Midbrain (tissue), 1 donor: ENCODE results near the gene CLRN1.

Experiments used
- DNase-seq: peaks from one replicate; lab custom pipeline; 2025; lab: John Stamatoyannopoulos, UW

Gene CLRN1

DNA sequence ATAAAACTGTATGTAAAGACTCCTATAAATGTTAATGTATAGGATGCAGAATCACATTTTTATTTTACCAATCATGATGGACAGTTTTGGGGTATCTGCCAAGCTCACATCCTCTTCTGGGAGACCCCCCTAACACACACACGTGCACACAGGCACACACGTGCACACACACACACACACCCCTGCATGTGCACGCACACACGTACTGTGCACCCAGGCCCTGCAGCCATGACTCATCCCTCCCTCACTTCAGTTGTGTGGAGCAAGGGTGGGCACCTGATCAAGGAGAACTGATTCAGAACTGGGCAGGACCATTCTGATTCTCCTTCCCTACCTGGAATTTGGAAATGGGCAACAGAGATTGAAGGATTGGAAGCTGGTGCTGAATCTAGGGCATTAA lies 51.3 kb downstream of the CLRN1 start:
- DNase-seq = no peak

DNA sequence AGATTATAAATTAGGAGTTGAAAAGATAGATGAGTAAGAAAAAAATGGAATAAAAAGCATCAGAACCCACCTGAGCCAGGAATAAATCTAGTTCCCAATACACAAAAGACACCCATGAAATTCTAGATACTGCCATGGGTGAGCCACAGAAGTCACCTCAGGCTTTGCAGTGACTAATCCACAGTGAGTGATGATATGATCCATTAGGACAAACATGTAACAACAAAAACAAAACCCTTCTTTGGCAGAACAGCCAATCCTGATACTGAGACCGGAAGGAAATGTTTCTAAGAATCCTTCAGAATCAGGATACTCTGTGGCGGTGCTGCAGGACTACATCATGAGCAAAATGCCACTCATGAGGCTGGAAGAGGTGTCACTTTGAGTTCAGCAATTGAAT lies 52.3 kb downstream of the CLRN1 start:
- no peak for DNase-seq

DNA sequence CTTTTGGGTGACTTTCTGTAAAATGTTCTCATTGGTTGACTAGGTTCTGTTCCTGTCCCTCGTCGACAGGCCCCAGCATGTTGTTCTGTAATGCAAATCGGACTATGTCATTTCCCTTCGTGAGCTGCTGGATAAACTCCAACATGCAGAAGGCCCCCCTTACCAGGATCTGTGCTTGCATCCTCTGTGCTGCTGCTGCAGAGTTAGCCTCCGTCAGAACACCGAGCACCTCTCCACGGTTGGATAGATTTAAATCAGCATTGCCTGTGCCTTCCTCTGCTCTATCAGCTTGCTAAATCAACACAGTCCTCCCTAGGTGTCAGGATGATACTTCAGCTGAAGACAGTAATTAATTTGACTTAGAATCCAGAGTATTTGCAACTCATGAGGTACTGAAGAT lies 54.6 kb downstream of the CLRN1 start:
- DNase-seq = no peak

DNA sequence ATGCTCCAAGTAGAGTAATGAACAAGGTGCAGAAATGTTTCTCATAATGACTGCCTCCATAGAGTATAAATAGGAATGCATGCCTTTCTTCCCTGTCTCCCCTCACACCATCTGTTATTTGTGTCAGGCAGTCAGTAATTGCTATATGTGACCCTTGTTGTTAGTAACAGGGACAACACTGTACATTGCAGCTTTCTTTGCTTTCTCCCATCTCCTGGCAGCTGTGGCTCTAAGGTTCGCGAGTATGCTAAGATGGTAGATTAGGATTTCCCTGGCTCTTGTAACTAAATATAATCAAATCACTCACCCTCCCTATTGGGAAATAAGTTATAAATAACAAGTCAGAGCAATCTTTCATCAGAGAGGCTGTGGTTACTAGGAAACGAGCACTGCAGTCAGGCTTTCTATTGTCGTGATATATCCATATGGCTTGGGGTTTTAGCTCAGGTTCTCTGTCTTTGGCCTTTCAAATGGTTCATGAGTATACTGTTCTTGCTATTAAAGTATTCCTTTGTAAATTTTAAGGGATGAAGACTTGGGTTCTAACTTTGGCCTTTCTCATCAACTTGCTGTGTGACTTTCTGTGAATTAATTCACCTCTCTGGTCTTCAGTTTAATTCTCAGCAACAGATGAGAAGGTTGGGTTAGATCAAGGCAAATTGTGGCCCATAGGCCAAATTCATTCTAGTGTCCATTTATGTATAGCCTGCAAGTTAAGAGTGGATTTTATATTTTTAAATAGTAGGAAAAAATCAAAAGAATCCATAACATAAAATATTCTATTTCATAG lies 59.2 kb downstream of the CLRN1 start:
- no peak for DNase-seq

DNA sequence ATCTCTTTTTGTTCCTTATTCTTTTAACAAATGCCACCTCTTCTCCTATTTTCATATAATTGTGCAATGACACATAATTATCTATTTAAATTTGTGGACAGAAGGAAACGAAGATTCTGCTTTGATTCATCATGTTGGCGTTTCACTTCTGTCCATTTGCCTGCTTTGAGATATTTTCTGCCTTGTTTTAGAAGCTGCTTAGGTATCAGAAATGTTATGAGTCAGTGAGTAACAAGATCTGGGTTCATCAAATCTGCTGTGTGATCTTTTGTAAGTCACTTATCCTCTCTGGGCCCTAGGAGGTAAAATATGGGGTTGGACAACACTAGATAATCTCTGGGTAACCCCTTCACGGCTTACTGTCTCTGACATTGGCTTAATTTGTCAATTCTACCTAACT lies 60.0 kb downstream of the CLRN1 start:
- DNase-seq = no peak

DNA sequence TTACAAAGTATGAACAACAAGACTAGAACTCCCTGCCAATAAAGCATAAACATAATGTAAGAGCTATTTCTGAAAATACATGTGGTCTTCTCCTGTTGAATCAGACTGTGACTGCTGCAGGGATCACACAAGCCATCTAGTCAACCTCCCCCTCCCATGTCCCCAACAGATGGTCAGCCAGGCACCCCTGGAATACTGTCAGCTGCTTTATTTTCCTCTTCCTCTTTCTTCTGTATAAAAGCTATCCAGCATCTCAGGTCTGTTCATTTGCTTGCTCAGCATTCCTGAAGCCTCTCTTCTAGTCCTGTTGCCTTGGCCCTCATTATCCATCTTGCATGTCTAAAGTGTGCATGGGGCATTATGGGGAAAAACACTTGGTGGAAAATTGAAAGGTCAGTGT lies 60.8 kb downstream of the CLRN1 start:
- no peak for DNase-seq

DNA sequence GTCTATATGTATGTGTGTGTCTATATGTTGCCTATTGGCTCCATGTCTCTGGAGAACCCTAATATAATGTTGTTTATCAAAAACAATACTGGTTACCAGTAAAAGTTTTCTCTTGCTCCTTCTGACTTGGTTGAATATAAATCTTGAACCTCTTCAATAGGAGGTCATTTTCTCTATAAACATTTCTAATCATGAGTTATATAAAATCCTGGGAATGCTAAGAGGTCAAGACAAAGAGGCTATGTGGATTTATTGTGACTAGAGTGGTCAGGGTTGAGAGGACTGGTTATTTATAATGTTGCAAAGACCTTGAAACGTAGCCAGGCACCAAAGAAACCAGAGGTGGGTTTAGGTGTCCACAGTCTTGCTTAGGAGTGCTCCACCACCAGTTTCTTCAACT lies 66.1 kb downstream of the CLRN1 start:
- DNase-seq = no peak

DNA sequence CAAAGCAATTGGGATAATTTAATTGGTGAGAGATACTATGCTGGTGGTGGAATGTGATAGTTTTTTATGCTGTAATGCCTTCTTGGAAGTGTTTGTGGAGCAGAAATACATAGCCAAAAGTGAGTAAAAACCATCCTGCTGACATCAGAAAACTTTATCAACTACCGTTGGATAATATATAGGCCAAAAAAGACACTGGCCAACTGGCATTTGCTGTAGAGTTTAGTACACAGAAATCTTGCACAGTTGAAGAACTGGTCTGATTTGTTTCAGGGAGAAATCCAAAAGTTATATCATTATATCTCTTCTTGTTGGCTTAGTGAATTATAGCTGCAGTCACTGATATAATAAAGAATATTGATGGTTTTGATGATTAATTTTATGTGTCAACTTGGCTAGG lies 66.8 kb downstream of the CLRN1 start:
- no peak for DNase-seq

DNA sequence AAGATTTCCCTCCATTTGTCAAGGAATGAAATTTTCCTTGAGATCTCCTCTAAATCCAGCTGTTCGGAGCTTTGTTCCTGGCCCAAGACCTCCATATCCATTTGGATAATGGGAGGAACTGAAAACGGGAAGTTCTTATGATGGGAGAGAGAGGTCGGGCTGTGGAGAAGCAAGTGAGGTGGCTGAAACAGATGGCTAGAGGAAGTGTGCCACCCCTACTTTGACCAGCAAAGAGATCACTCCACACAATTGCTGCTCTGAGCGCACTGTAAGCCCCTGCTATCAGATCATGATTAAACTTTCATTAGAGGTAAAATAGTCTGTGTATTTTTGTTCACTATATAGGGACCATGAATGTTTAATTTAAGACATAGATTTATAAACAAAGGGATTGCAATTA lies 67.2 kb downstream of the CLRN1 start, which contains the start of gene MINDY4B:
Gene MINDY4B (minus strand): TSS at position 101 of the 400 bp plus-strand sequence. CDS start 0 bp downstream, at position 101.
- DNase-seq = no peak

DNA sequence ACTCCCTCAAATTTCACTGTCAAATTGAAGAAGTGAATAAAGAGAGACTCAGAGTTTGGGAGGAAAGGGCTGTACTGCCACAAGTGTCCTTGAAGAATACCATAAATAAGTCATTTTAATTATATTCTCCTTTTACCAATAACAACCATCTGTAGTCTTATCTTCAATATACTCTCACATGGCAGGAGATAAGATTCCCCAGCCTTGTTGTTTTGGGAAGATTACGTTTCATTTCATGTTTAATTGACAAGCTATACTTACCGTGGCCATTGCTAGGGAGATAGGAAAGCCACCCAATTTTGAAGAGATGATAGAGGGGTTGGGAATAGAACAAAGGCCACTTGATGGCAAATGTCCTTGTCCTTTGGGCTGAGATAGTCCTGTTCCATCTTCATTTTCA lies 69.5 kb downstream of the CLRN1 start:
- DNase-seq = no peak

DNA sequence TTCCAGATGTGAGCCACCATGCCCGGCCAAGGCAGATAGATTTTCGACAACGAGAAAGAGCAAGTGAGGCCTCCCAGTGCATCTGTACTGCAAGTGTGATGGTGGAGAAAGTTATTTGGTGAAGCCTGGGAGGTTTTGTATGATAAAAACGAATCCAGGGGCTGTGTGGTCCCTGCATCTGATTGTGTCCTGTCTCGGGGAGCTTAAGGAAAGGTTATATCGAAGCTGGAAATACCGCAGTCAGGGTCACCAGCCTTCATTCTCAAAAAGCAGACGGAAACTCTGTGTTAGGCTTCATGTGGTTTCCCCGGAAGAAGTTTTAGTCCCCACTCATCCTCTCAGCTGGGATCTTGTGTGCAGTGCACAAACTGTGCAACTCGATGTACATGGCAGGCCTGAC lies 70.7 kb downstream of the CLRN1 start:
- no peak for DNase-seq

DNA sequence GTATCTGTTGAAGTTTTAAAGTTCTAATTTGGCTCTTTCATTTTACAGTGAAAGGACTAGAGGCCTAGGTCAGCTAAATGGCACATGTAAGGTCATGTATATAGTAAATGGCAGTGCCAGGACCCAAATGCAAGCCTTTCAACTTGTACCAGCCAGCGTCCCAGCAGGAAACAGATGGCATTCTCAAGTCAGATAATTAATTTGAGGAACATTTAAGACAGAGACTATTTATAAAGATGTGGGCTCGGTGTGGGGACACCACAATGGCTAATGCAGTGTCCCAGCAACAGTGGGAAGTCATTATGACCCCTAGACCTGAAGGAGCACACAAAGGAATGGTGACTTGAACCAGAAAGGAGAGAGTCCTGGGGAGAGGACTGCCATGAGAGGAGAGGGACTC lies 73.4 kb downstream of the CLRN1 start:
- no peak for DNase-seq

DNA sequence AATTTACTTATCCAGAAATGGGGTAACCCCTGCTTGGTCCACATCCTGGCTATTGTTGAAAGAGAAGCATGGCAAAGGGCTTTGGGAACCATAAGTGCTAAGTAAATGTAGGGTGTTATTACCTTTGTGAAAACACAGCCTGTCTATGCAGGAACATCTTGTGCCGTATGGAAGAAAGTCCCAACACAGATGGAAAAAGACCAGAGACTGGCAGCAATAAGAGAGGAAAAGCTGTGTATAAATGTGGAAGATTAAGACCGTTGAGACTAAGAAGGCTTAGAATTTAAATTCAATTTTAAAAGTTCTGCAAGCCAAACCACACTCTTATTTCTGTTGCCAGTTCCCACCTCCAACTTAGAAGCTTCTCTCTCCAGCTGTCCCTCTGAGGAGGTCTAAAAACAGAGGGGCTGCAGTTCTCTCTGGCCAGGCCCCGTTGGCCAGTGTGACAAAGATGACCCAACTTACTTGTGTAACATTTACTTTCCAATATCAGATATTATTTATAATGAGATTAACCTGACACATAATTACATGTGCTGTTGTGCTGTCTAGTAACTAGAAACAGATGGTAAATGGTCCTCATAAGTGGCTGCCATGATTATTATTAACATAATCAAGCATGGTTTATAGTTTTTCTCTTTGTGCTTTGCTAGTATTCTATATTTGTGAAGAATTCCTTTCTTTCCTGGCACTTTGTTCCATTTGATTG lies 74.3 kb downstream of the CLRN1 start:
- no peak for DNase-seq

DNA sequence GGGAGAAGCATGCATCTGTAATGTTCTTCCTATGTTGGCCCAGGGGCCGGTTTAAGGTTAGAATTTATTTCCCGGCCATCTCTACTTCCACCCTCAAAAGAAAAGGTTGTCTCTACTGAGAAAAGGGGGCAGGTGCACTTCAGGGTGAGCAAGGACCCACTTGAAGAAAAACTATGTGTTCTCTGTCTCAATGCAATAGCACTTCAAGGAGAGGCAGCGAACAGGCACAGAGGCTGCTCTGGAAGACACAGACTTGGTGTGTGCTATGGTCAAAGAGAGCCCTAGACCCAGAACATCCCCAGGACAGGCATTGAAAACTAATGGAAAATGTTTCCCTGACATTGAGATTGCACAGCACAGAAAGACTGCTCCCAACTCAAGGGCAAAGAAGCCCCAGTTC lies 74.9 kb downstream of the CLRN1 start:
- DNase-seq = no peak

DNA sequence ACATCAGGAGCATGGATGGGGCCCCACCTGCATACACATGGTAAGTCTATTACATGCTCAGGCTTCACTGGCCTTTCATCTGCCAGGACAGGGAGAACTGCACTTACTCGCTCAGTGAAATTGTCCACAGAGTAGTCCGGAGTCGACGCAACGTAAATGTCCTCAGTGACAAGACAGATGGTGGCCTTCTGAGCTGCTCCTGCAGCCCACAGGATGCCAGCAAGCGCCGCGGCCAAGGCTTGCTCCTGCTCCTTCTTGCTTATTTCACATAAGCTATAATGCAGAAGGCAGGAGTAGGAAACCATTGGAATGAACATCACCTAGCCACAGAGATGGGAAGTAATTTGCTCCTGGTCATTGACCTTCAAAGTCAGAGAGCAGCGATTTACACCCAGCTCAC lies 81.7 kb downstream of the CLRN1 start:
- no peak for DNase-seq

DNA sequence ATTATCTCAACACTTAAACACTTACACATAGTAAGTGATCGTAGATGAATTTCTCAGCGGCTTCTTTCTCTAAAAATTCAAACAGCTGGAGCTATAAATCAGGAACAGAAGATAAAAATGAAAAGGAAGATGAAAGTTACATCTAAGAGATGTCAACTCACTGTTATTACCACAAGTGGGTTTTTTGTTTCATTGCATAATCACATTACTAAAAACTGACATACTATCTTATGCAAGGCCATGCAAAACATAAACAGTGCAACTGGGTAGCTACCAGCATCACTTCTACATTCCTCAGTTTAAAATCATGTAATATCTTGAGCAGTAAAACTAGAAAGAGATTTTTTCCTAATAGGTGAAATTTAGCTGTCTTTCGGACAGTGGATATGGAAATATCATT lies 82.2 kb downstream of the CLRN1 start:
- no peak for DNase-seq

DNA sequence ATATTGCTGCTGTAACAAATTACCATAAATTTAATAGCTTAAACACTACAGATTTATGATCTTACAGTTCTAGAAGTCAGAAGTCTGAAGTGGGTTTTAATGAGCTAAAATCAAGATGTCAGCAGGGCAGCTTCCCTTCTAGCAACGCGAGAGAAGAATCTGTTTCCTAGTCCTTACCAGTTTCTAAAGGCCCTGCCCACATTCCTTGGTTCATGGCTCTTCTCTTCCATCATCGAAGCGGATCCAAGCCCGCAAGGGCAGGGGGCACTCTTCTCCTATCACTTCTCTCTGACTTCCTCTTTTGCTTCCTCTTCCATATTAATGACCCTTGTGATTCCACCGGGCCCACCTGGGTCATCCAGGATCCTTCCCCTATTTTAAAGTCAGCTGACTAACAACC lies 83.4 kb downstream of the CLRN1 start:
- DNase-seq = no peak

DNA sequence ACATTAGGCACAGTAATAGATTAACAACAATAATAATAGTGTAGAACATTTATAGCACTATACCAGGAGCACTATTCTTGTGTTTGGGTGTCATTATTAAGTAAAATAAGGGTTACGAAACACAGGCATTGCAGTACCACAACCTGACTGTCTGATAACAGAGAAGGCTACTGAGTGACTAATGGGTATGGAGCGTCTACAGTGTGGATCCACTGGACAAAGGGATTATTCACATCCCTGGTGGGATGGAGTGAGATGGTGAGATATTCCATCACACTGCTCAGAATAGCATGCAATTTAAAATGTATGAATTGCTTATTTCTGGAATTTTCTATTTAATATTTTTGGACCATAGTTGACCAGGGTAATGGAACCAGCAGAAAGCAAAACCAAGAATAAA lies 85.5 kb downstream of the CLRN1 start:
- no peak for DNase-seq

DNA sequence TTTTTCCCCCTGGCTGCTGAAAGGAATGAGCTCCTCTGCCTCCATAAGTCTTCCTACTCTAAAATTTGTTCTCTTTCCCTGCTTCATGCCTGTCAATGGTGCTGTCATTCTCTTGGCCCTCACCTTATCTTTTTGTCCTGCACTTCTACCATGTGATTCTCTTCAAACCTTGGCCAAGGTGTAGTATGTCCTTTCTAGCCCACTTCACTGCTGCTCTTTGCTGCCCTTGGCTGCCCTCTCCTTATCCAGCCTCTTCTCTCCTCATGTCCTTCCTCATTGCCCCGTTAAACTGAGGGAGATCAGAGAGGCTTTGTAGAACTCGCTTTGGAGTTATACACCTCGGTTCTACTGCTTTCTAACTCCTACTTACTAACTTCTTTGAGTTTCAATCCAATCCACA lies 87.0 kb downstream of the CLRN1 start:
- DNase-seq = no peak

DNA sequence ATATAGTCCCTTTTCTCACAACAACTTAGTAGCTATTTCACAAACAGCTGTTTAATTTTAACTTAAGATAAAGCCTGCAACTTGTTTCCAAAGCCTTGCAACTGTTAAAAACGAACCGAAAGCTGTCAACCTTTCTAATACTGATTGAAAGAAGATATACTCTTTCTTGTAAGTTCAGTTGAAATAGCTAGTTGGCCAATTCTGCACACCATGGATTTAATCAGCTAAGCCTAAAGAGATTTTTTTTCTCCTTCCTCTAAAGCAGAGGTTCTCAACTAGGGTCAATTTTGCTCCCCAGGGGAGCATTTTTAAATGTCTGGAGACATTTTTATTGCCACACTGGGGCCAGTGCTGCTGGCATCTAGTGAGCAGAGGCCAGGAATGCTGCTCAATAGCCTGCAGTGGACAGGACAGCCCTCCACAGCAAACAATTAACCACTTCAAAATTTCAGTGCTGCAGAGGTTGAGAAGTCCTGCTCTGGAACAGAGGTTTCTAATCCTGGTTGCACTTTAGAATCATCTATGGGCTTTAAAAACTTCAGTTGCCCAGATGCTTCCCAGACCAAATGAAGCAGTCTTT lies 93.4 kb downstream of the CLRN1 start:
- no peak for DNase-seq

DNA sequence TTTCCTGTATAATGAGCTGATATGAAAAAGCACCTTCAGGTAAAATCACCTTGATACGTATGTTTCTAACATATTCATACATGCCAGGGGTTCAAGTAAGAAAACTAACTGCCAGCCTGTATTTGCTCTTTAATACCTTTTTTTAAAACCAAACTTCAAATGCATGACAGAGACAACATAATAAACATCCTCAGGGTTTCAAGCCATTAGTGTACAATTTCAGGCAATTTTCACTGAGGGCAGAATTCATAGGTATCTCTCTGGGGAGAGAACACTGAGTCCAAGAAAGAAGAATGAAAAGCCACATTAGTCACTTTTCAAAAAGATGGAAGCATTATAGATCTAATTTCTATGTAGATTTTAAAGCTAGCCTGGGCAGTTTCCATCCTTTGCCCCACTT lies 94.2 kb downstream of the CLRN1 start:
- DNase-seq = no peak

DNA sequence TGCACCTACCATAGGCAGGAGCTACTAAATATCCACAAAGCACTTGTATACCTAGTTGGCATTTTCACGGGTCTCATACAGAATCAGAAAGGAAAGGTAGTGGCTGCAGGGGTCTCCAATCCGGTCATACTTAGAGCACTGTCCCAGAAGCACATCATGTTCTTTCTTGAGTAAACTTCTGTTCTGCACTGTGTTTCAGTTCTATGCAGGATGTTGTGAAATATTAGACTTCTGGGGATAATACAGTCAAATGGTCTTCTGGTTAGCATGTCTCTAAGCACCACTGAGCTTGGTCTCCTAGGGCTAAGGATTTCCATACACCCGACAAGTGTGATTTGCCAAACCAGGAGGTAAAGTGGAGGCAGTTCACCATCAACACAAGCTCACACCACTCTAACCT lies 95.2 kb downstream of the CLRN1 start:
- no peak for DNase-seq

DNA sequence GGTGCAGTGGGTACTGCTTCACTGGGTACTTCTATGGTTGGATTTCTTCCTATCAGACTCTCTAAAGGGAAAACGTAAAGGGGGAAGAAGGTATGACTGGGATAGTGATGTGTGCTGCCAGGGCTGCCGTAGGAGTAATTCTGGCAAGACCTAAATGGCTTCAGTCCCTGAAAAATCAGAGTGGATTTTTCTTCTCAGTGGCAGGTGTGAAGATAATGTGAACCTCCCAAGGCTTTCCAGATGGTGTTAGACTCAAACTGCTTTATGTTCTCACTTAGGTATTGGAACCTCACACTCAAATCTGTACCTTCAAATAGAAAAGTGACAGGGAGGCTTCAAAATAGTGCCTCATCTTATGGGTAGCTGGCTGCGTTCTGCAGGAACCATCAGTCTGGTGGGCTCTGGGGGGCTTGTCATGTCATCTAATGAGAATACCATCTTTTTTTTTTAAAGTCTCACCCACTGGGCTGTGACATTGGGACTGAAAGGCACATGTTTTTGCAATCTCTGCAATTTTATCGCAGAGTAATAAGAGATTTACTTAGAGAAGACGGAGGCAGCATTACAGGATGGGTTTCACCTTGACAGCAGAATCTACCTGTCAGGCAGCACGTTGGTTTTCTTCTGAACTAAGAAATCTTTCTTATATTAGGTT lies 95.8 kb downstream of the CLRN1 start:
- DNase-seq = no peak
